K562 (cell line): Measurements from ENCODE around the gene FBXO48. TPM values are rescaled to one million over a fixed set of nuclear protein-coding genes. Genes with fewer than 3 reads are reported as not detected.

Source experiments
- ATF7 ChIP-seq: fragments of 450-650 bp; IDR thresholded peaks from 2 replicates; pipeline ENCODE4 v1.7.1; 2014; ENCODE audit warnings: mild to moderate bottlenecking, moderate library complexity
- PML ChIP-seq: IDR thresholded peaks from 2 replicates; pipeline ENCODE4 v1.6.1; 2012; ENCODE audit warnings: low read length, inconsistent platforms
- SP2 ChIP-seq: IDR thresholded peaks from 2 replicates; pipeline ENCODE4 v1.6.1; 2011; ENCODE audit warnings: mild to moderate bottlenecking, low read depth, low read length, moderate library complexity; ENCODE audit not compliant: poor library complexity, severe bottlenecking; ENCODE audit errors: extremely low read depth
- SRSF1 ChIP-seq: fragments of 200-400 bp; formaldehyde crosslinking; IDR thresholded peaks from 2 replicates; pipeline ENCODE4 v1.6.1; 2017; ENCODE audit warnings: mild to moderate bottlenecking, low read depth, low read length, moderate library complexity
- TAF9B ChIP-seq: fragments of 450-650 bp; IDR thresholded peaks from 2 replicates; pipeline ENCODE4 v1.6.1; 2018; ENCODE audit warnings: mild to moderate bottlenecking; ENCODE audit not compliant: partially characterized antibody
- ZNF121 ChIP-seq: sonication (generic); formaldehyde crosslinking; conservative IDR thresholded peaks from 2 replicates; pipeline ENCODE4 v1.8.0; 2022; ENCODE audit warnings: missing genetic modification reagents
- ZNF764 ChIP-seq: fragments of 250-450 bp; sonication (Bioruptor Pico); IDR thresholded peaks from 2 replicates; pipeline ENCODE4 v1.4.0; 2020; ENCODE audit warnings: low read depth, mild to moderate bottlenecking, moderate library complexity
- polyA plus RNA-seq, 8 experiments: library from polyadenylated mRNA; depleted of rRNA in 4 of 8; stranded (reverse) in 5 of 8; unstranded in 3 of 8; fragments of >200 nt; fragmentation: Nextera tagmentation in 2 of 8; fragmentation: Illumina TruSeq in 1 of 8; extraction: Ambion mirVana in 2 of 8; extraction: Trizol in 1 of 8; gene quantifications; 2 replicates each; pipeline versions ENCODE4 v1.2.1 to v1.2.3, GENCODE V29; 2011 to 2014; ENCODE audit warnings: inconsistent platforms in 1 of 8, missing spikeins in 1 of 8
- total RNA-seq, 7 experiments: library from RNA; depleted of rRNA in 6 of 7; stranded (reverse); fragments of >200 nt in 6 of 7; fragmentation: Illumina TruSeq in 2 of 7; extraction: Trizol in 2 of 7; gene quantifications; 2 replicates each; pipeline versions ENCODE4 v1.2.1 to v1.2.3, GENCODE V29; 2011 to 2021; ENCODE audit warnings: low replicate concordance in 1 of 7
- TF ChIP-seq, protein P1 (sequence below): fragments of 450-650 bp; IDR thresholded peaks from 2 replicates; pipeline ENCODE4 v1.6.1; 2016; ENCODE audit warnings: low read depth, mild to moderate bottlenecking, moderate library complexity
- TF ChIP-seq, protein P2 (sequence below), 2 experiments: IDR thresholded peaks; 2 replicates each; pipeline ENCODE4 v1.6.1; 2011; ENCODE audit warnings: borderline replicate concordance in 1 of 2, control low read depth in 1 of 2, low read depth in 1 of 2, low read length in 1 of 2, mild to moderate bottlenecking in 1 of 2, mixed read lengths in 1 of 2, moderate library complexity in 1 of 2; ENCODE audit not compliant: insufficient read depth in 1 of 2, insufficient read length in 1 of 2, poor library complexity in 1 of 2, severe bottlenecking in 1 of 2; ENCODE audit errors: extremely low read depth in 1 of 2

FBXO48 gene
- total and polyA plus RNA-seq, 9 of the 15 experiments (the other 6 are each of a cell fraction or from before 2014, with no cell fraction given): 0.36 to 1.8 (median 0.73) TPM

DNA sequence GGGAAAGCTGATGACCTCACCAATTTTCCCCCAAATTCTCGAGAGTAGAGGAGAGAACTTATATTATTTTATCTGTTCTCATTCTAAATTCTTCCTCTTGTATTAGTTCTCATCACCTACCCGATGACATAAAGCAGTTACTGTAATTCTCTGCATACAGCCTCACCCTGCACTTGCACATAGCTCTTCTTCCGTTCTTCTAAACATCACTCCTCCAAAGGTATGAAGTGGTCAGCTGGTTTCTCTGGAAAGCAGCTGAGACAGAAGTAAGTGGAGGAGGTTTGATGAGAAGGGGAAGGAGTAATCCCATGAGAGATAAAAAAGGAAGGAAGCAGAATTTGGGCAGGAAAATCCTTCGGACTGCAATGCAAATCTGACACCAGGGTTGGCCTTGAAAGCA is 39.0 kb downstream of the FBXO48 start (continued):
- TF ChIP-seq SP2 (no peak), ZNF121 (CRISPR knock-in tag) (no peak), SRSF1 (no peak), ATF7 (no peak), TAF9B (no peak), PML (no peak), ZNF764 (CRISPR knock-in tag) (no peak)
- TF ChIP-seq, protein P1, sequence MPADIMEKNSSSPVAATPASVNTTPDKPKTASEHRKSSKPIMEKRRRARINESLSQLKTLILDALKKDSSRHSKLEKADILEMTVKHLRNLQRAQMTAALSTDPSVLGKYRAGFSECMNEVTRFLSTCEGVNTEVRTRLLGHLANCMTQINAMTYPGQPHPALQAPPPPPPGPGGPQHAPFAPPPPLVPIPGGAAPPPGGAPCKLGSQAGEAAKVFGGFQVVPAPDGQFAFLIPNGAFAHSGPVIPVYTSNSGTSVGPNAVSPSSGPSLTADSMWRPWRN: no peak
- TF ChIP-seq, protein P2, sequence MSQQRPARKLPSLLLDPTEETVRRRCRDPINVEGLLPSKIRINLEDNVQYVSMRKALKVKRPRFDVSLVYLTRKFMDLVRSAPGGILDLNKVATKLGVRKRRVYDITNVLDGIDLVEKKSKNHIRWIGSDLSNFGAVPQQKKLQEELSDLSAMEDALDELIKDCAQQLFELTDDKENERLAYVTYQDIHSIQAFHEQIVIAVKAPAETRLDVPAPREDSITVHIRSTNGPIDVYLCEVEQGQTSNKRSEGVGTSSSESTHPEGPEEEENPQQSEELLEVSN (IDR thresholded peaks at IDR 0.05; ENCODE audit: borderline replicate concordance in 1 of 2, extremely low read depth in 1 of 2, insufficient read depth in 1 of 2, insufficient read length in 1 of 2, low read depth in 1 of 2, low read length in 1 of 2, poor library complexity in 1 of 2, severe bottlenecking in 1 of 2): no peak
